A673 (cell line): ENCODE results near the gene NRG3. TPM values are rescaled to one million over a fixed set of nuclear protein-coding genes. Genes with fewer than 3 reads are reported as not detected.

Experiments used
- BruUV-seq: library from RNA; stranded (reverse); fragments of 400-500 nt; replicated peaks from 2 replicates; lab custom pipeline; 2021; lab: Mats Ljungman, UMichigan
- CTCF ChIA-PET: fragments of 300-600 bp; sonication (Branson Sonifier 250); formaldehyde crosslinking; loops from one replicate; lab custom pipeline; 2022; ENCODE audit warnings: antibody characterized with exemption; lab: Charles Lee
- POLR2A ChIA-PET: fragments of 300-600 bp; sonication (Branson Sonifier 250); formaldehyde crosslinking; loops from one replicate; lab custom pipeline; 2022; ENCODE audit warnings: antibody characterized with exemption; ENCODE audit not compliant: low non-redundant PET; lab: Charles Lee
- DNase-seq: peaks from one replicate; pipeline ENCODE4 v3.0.0-alpha.2; 2015; ENCODE audit warnings: low spot score
- H3K27ac ChIP-seq: fragments of 200-600 bp; sonication (generic); 2 replicates; pipeline ENCODE4 v1.5.1; 2016; ENCODE audit warnings: mixed run types, low read depth, mild to moderate bottlenecking, mixed read lengths, antibody characterized with exemption, low read length; ENCODE audit not compliant: poor library complexity, severe bottlenecking
- H3K27me3 ChIP-seq: fragments of 200-600 bp; sonication (generic); replicated peaks from 2 replicates; pipeline ENCODE4 v1.6.1; 2017; ENCODE audit warnings: mixed run types, low read depth, mild to moderate bottlenecking, mixed read lengths, antibody characterized with exemption, low read length; ENCODE audit not compliant: insufficient read depth, poor library complexity
- H3K36me3 ChIP-seq: fragments of 200-600 bp; sonication (generic); 2 replicates; pipeline ENCODE4 v1.6.1; 2016; ENCODE audit warnings: mixed run types, mild to moderate bottlenecking, mixed read lengths, antibody characterized with exemption, low read length; ENCODE audit not compliant: insufficient read depth, poor library complexity, severe bottlenecking
- H3K4me1 ChIP-seq: fragments of 200-600 bp; sonication (generic); 2 replicates; pipeline ENCODE4 v1.6.1; 2017; ENCODE audit warnings: mixed run types, mild to moderate bottlenecking, mixed read lengths, antibody characterized with exemption, low read length; ENCODE audit not compliant: insufficient read depth, poor library complexity, severe bottlenecking
- H3K4me3 ChIP-seq: fragments of 200-600 bp; sonication (generic); 2 replicates; pipeline ENCODE4 v1.5.1; 2016; ENCODE audit warnings: low read depth, mixed run types, mild to moderate bottlenecking, mixed read lengths, low read length; ENCODE audit not compliant: poor library complexity, severe bottlenecking
- H3K9me3 ChIP-seq: fragments of 200-600 bp; sonication (generic); 2 replicates; pipeline ENCODE4 v1.6.1; 2016; ENCODE audit warnings: mixed run types, low read depth, mild to moderate bottlenecking, mixed read lengths, antibody characterized with exemption, low read length; ENCODE audit not compliant: poor library complexity, severe bottlenecking
- CTCF ChIP-seq: fragments of 300-800, 200-600 bp; sonication (generic); conservative IDR thresholded peaks from 2 replicates; pipeline ENCODE4 v1.5.1; 2017; ENCODE audit warnings: low read depth, mild to moderate bottlenecking, antibody characterized with exemption, low read length, moderate library complexity, mixed read lengths
- EZH2 ChIP-seq: fragments of 200-600 bp; sonication (generic); IDR thresholded peaks from 2 replicates; pipeline ENCODE4 v1.6.1; 2017; ENCODE audit warnings: borderline replicate concordance, low read depth, mild to moderate bottlenecking, mixed read lengths, antibody characterized with exemption, low read length; ENCODE audit not compliant: poor library complexity, severe bottlenecking
- intact Hi-C: fragments of 100-400 bp; cut with micrococcal nuclease; formaldehyde crosslinking; loops from one replicate; pipeline ENCODE4 v1.10.0; 2022; ENCODE audit not compliant: unreplicated experiment
- total RNA-seq: library from RNA; stranded (reverse); gene quantifications from 2 replicates; pipeline ENCODE4 v1.2.3, GENCODE V29; 2021

Gene NRG3
- total RNA-seq, 1 experiment from 2014 or later, result not detected

- no peaks in the 10 kb centered on the region for H3K27me3 ChIP-seq
- intact Hi-C loops, result no loop called here
- no TSS peak for BruUV-seq
- no peaks in the 10 kb centered on the region for H3K36me3 ChIP-seq
- no peak overlapping the region for H3K4me3 ChIP-seq
- DNase-seq, result no peak
- TF ChIP-seq CTCF, result no peak
- TF ChIP-seq EZH2, result no peak
- H3K27ac ChIP-seq, result no peak overlapping the region
- no peaks in the 10 kb centered on the region for H3K4me1 ChIP-seq
- CTCF ChIA-PET, result no interaction called here
- H3K9me3 ChIP-seq, result peaks cover 15% of the 10 kb centered on the region
- POLR2A ChIA-PET, result no interaction called here
These were observed 444.1 kb downstream of the NRG3 start for GRCh38 chr10:82319074-82319473.

- BruUV-seq, result no TSS peak
- Histone ChIP-seq H3K4me1 (no peaks in the 10 kb centered on the region), H3K27ac (no peak overlapping the region), H3K4me3 (no peak overlapping the region), H3K27me3 (no peaks in the 10 kb centered on the region), H3K9me3 (peaks cover 15% of the 10 kb centered on the region), H3K36me3 (no peaks in the 10 kb centered on the region)
- ChIA-PET CTCF (no interaction called here), POLR2A (no interaction called here)
- intact Hi-C loops, result no loop called here
- TF ChIP-seq EZH2, result no peak
- TF ChIP-seq CTCF, result no peak
- no peak for DNase-seq
These were observed 444.6 kb downstream of the NRG3 start for GRCh38 chr10:82319562-82319961.

- Histone ChIP-seq H3K9me3 (peaks cover 15% of the 10 kb centered on the region), H3K4me3 (no peak overlapping the region), H3K27me3 (no peaks in the 10 kb centered on the region), H3K27ac (no peak overlapping the region), H3K36me3 (no peaks in the 10 kb centered on the region), H3K4me1 (no peaks in the 10 kb centered on the region)
- ChIA-PET POLR2A (no interaction called here), CTCF (no interaction called here)
- no peak for TF ChIP-seq CTCF
- BruUV-seq, result no TSS peak
- DNase-seq, result no peak
- intact Hi-C loops, result no loop called here
These were observed 446.7 kb downstream of the NRG3 start for GRCh38 chr10:82321724-82322123.
